GM21423 (cell line): ENCODE results near the gene AKAP6.
"Not testable (repeated sequence)": the region's sequence is repeated elsewhere in the genome, so short reads cannot be mapped to it uniquely, and the experiment has no call there.

Experiments used
- ATAC-seq: cut with Tn5 transposase; IDR thresholded peaks from one replicate; pipeline ENCODE4 v1.9.1; 2021; ENCODE audit warnings: mild to moderate bottlenecking, moderate library complexity; ENCODE audit not compliant: unreplicated experiment

The AKAP6 gene

GRCh38 chr14:32367516-32367915 is 38.4 kb downstream of the AKAP6 start:
- ATAC-seq: no peak

- ATAC-seq: no peak
These were observed 39.0 kb downstream of the AKAP6 start for GRCh38 chr14:32368107-32368506.

GRCh38 chr14:32370714-32371113 is 41.6 kb downstream of the AKAP6 start:
- ATAC-seq: no peak

- ATAC-seq: no peak
These were observed 43.1 kb downstream of the AKAP6 start for GRCh38 chr14:32372154-32372553.

- ATAC-seq: not testable (repeated sequence)
These were observed 44.1 kb downstream of the AKAP6 start for GRCh38 chr14:32373174-32373573.

- no peak for ATAC-seq
These were observed 45.1 kb downstream of the AKAP6 start for GRCh38 chr14:32374155-32374554.

- no peak for ATAC-seq
These were observed 46.6 kb downstream of the AKAP6 start for GRCh38 chr14:32375663-32376062.

- no peak for ATAC-seq
These were observed 48.0 kb downstream of the AKAP6 start for GRCh38 chr14:32377046-32377646.

- no peak for ATAC-seq
These were observed 49.2 kb downstream of the AKAP6 start for GRCh38 chr14:32378284-32378683.

- ATAC-seq: no peak
These were observed 50.3 kb downstream of the AKAP6 start for GRCh38 chr14:32379447-32379846.

GRCh38 chr14:32381869-32382268 is 52.8 kb downstream of the AKAP6 start:
- no peak for ATAC-seq

GRCh38 chr14:32382704-32383103 is 53.6 kb downstream of the AKAP6 start:
- ATAC-seq: no peak

- no peak for ATAC-seq
These were observed 54.4 kb downstream of the AKAP6 start for GRCh38 chr14:32383364-32384009.

GRCh38 chr14:32384464-32384863 is 55.4 kb downstream of the AKAP6 start:
- no peak for ATAC-seq

- ATAC-seq: not testable (repeated sequence)
These were observed 58.2 kb downstream of the AKAP6 start for GRCh38 chr14:32387295-32387694.

- ATAC-seq: no peak
These were observed 64.0 kb downstream of the AKAP6 start for GRCh38 chr14:32393119-32393518.

GRCh38 chr14:32394038-32394437 is 64.9 kb downstream of the AKAP6 start:
- ATAC-seq: no peak

- ATAC-seq: no peak
These were observed 67.8 kb downstream of the AKAP6 start for GRCh38 chr14:32396885-32397284.

GRCh38 chr14:32397861-32398640 is 69.0 kb downstream of the AKAP6 start:
- no peak for ATAC-seq

- no peak for ATAC-seq
These were observed 70.8 kb downstream of the AKAP6 start for GRCh38 chr14:32399920-32400319.

- no peak for ATAC-seq
These were observed 71.4 kb downstream of the AKAP6 start for GRCh38 chr14:32400480-32400879.

- ATAC-seq: no peak
These were observed 73.9 kb downstream of the AKAP6 start for GRCh38 chr14:32403021-32403420.
